ENCODE measurements around the gene TSC1.

TSC1 gene

DNA sequence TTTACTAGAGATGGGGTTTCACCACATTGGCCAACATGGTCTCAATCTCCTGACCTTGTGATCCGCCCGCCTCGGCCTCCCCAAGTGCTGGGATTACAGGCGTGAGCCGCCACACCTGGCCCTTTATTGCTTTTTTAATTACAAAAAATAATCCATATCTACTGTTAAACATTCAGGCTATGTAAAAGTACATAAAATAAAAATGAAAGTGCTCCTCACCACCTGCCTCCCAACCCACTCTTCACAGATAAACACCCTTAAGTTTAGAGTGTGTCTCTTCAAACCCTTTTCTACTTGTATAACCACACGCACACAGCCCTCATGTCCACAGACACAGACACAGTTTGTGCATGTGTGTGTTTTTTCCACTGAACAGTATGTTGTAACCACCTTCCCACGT is 16.7 kb downstream of the TSC1 start:
- no peak for DNase-seq (ENCODE audit: low spot score)
- TF ChIP-seq CTCF (conservative IDR thresholded peaks at IDR 0.05; ENCODE audit: low read depth), result no peak
- ChIA-PET POLR2A (ENCODE audit: low non-redundant PET) (no interaction called here), CTCF (interaction anchor here (0.5 kb wide), 1 partner anchor 14 kb away, joined by 3 read pairs; no protein-coding TSS in a partner anchor)
- no peak overlapping the region for H3K27ac ChIP-seq

GRCh38 chr9:132923346-132923902 is 21.0 kb downstream of the TSC1 start:
- H3K27ac ChIP-seq, result no peak overlapping the region
- DNase-seq (ENCODE audit: low spot score), result peak; percentile 94
- ChIA-PET POLR2A (ENCODE audit: low non-redundant PET) (no interaction called here), CTCF (interaction anchor here (0.5 to 0.6 kb wide), 3 partner anchors 98 to 1070 kb away, joined by 3 to 4 read pairs (median 4); no protein-coding TSS in a partner anchor)
- no peak for TF ChIP-seq CTCF (conservative IDR thresholded peaks at IDR 0.05; ENCODE audit: low read depth)

- H3K27ac ChIP-seq, result no peak overlapping the region
- CTCF ChIA-PET, result interaction anchor here (1.5 kb wide), 1 partner anchor 102 kb away, joined by 3 read pairs; no protein-coding TSS in a partner anchor
- TF ChIP-seq CTCF (conservative IDR thresholded peaks at IDR 0.05; ENCODE audit: low read depth), result no peak
- POLR2A ChIA-PET (ENCODE audit: low non-redundant PET), result interaction anchor here (0.5 kb wide), 1 partner anchor 259 kb away, joined by 11 read pairs; no protein-coding TSS in a partner anchor
- DNase-seq (ENCODE audit: low spot score), result no peak
These were observed 24.7 kb downstream of the TSC1 start for GRCh38 chr9:132919614-132920268.

DNA sequence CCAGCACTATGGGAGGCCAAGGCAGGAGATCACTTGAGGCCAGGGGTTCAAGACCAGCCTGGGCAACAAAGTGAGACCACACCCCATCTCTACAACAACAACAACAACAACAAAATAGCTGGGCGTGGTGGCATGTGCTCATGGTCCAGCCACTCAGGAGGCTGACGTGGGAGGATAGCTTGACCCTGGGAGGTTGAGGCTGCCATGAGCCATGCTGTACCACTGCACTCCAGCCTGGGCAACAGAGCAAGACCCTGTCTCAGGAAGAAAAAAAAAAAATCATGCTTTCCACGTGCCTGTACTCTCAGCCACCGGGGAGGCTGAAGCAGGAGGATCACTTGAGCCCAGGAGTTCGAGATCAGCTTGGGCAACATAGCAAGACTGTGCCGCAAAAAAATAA is 29.5 kb downstream of the TSC1 start:
- CTCF ChIA-PET, result interaction anchor here (0.6 to 0.9 kb wide), 3 partner anchors 13 to 1517 kb away, joined by 4 to 5 read pairs (median 5); no protein-coding TSS in a partner anchor
- no peak for TF ChIP-seq CTCF (conservative IDR thresholded peaks at IDR 0.05; ENCODE audit: low read depth)
- POLR2A ChIA-PET (ENCODE audit: low non-redundant PET), result no interaction called here
- no peak overlapping the region for H3K27ac ChIP-seq
- no peak for DNase-seq (ENCODE audit: low spot score)

- no peak for DNase-seq (ENCODE audit: low spot score)
- POLR2A ChIA-PET (ENCODE audit: low non-redundant PET), result no interaction called here
- CTCF ChIA-PET, result no interaction called here
These were observed 32.3 kb downstream of the TSC1 start for GRCh38 chr9:132912131-132912530.

DNA sequence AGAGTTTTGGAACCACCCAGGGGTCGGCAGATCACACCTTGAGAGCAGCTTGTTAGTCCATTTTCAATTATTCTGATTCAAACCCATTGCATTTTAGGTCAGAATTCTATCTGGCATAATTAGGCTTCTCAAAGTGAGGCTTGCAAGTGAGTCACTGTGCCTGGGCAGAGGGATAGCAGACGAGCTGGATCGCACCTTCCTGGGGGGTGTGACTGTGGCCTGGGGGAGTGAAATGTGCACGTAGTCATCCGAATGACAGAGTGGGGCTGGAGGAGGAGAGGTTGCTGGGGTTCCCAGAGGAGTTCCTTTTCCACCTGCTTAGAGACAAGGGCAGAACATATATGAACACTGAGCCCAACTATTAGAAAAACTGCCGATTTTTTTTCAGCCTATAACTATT is 34.0 kb downstream of the TSC1 start:
- no peak for DNase-seq (ENCODE audit: low spot score)
- H3K27ac ChIP-seq, result no peak overlapping the region
- no peak for TF ChIP-seq CTCF (conservative IDR thresholded peaks at IDR 0.05; ENCODE audit: low read depth)
- ChIA-PET POLR2A (ENCODE audit: low non-redundant PET) (no interaction called here), CTCF (interaction anchor here (0.6 to 1.2 kb wide), 3 partner anchors 9 to 28 kb away, joined by 3 to 13 read pairs (median 3); no protein-coding TSS in a partner anchor)

More at GRCh38 chr9:132912131-132912530, 32.3 kb downstream of the TSC1 start:
- no peak for TF ChIP-seq CTCF (conservative IDR thresholded peaks at IDR 0.05; ENCODE audit: low read depth)
- no peak overlapping the region for H3K27ac ChIP-seq

Data from RWPE1 (cell line).